Adrenal gland (tissue), 5 donors: Measurements from ENCODE around the gene ZBED1.

Experiments used
- POLR2A ChIP-seq, 2 donors: fragments of 450-650 bp; IDR thresholded peaks; one replicate each; pipeline ENCODE4 v1.6.1; 2017; ENCODE audit warnings: antibody characterized with exemption in 2 of 2, mild to moderate bottlenecking in 2 of 2, moderate library complexity in 1 of 2
- TF ChIP-seq, protein P1 (sequence below), 6 experiments: fragments of 450-650 bp in 4 of 6; fragments of 200-600 bp in 2 of 6; sonication (generic) in 1 of 6; IDR thresholded peaks; 1 replicate in 5 of 6; 2 replicates in 1 of 6; pipeline versions ENCODE4 v1.5.1 to v1.8.0; 2016 to 2021; ENCODE audit warnings: antibody characterized with exemption in 6 of 6, mild to moderate bottlenecking in 2 of 6, moderate library complexity in 1 of 6
- donor health status: DM: no; HTN: no; CAD: no.

DNA sequence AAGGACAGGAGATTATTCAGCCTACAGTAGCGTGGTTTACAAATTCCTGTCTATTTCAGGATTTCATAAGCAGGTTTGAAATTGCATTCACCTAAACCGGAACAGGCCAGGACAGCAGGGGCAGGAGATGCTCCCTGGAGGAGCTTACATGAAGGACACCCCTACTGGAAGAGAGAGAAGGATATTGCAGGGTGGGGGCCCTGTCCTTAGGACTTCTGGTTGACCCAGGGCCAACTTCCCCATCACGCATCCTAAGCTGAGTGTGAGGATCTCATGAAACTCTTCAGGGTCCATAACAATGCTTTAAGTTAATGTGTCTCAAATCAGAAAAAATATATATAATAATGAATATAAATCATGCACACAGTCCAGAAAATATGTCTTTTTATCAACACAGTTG lies 6.4 kb upstream of the ZBED1 start:
- TF ChIP-seq POLR2A (IDR thresholded peaks at IDR 0.05), result no peak
- TF ChIP-seq, protein P1, sequence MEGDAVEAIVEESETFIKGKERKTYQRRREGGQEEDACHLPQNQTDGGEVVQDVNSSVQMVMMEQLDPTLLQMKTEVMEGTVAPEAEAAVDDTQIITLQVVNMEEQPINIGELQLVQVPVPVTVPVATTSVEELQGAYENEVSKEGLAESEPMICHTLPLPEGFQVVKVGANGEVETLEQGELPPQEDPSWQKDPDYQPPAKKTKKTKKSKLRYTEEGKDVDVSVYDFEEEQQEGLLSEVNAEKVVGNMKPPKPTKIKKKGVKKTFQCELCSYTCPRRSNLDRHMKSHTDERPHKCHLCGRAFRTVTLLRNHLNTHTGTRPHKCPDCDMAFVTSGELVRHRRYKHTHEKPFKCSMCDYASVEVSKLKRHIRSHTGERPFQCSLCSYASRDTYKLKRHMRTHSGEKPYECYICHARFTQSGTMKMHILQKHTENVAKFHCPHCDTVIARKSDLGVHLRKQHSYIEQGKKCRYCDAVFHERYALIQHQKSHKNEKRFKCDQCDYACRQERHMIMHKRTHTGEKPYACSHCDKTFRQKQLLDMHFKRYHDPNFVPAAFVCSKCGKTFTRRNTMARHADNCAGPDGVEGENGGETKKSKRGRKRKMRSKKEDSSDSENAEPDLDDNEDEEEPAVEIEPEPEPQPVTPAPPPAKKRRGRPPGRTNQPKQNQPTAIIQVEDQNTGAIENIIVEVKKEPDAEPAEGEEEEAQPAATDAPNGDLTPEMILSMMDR (IDR thresholded peaks at IDR 0.05), result no peak
